ENCODE data around the gene PSG2. TPM values are rescaled to one million over a fixed set of nuclear protein-coding genes. Genes with fewer than 3 reads are reported as not detected.
"Not testable (repeated sequence)": the region's sequence is repeated elsewhere in the genome, so short reads cannot be mapped to it uniquely, and the experiment has no call there.

PSG2 gene
- polyA plus RNA-seq, 1 of the 3 experiments (the other 2 are of a cell fraction), result 0.16 TPM

- TF ChIP-seq, protein P1, sequence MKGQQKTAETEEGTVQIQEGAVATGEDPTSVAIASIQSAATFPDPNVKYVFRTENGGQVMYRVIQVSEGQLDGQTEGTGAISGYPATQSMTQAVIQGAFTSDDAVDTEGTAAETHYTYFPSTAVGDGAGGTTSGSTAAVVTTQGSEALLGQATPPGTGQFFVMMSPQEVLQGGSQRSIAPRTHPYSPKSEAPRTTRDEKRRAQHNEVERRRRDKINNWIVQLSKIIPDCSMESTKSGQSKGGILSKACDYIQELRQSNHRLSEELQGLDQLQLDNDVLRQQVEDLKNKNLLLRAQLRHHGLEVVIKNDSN (IDR thresholded peaks at IDR 0.05; ENCODE audit: borderline replicate concordance, low read depth), result peak; percentile 82
- TF ChIP-seq, protein P2, sequence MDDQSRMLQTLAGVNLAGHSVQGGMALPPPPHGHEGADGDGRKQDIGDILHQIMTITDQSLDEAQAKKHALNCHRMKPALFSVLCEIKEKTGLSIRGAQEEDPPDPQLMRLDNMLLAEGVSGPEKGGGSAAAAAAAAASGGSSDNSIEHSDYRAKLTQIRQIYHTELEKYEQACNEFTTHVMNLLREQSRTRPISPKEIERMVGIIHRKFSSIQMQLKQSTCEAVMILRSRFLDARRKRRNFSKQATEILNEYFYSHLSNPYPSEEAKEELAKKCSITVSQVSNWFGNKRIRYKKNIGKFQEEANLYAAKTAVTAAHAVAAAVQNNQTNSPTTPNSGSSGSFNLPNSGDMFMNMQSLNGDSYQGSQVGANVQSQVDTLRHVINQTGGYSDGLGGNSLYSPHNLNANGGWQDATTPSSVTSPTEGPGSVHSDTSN (IDR thresholded peaks at IDR 0.05), result peak; percentile 69
Measured at GRCh38 chr19:43022098-43022497, 60.4 kb downstream of the PSG2 start (continued).

DNA sequence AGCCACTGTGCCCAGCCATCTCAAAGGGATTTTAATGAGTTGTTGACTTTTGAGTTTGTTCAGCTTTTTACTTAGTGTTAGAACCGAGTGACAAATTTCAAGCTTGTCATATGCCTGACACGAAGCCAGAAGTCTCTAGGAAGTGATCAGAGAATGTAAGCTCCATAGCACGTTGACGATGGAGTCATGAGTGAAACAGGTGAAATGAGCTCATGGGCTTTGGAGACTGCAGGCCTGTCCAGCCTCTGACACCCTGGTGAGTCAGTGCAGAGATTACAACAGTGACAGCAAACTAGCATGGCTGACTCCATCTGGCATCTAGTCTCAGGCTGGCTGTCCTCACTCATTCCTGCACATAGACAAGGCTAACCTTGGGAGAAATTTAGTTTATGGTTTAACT lies 60.9 kb downstream of the PSG2 start:
- DNase-seq; H3K4me3 ChIP-seq (ENCODE audit: low read depth in 2 of 2, low read length in 1 of 2); H3K36me3 ChIP-seq (replicated peaks in 1 of 2; ENCODE audit: control insufficient read depth in 1 of 2, insufficient read depth in 2 of 2, low read length in 1 of 2); H3K9me2 ChIP-seq; H4K20me1 ChIP-seq (ENCODE audit: insufficient read depth); CTCF ChIA-PET; H3K27me3 ChIP-seq (ENCODE audit: insufficient read depth); H3K9me3 ChIP-seq; POLR2A ChIA-PET; H3K79me2 ChIP-seq (ENCODE audit: insufficient read depth); H2AFZ ChIP-seq (ENCODE audit: low read depth): not testable (repeated sequence)
- peaks cover 20% of the 10 kb centered on the region for H3F3A ChIP-seq (replicated peaks; ENCODE audit: insufficient read depth)
- peak overlapping the region; percentile 27; the same call in 1 of the 2 replicates for H3K4me2 ChIP-seq
- peak overlapping the region; percentile 49 for H3K9ac ChIP-seq
- peaks cover 0 to 13% of the 10 kb centered on the region in 2 experiments; a peak in 1 of 4 replicates for H3K4me1 ChIP-seq (ENCODE audit: control insufficient read depth in 1 of 2, insufficient read depth in 2 of 2, low read depth in 1 of 2, low read length in 1 of 2)
- 4% methylated on average over 4 of the region's 4 CpGs for WGBS (ENCODE audit: low lambda C conversion rate)
- TF ChIP-seq YY1 (IDR thresholded peaks at IDR 0.05; ENCODE audit: low read depth), result 0 out of 2 replicates have a peak, but pooled peaks have one; percentile 21
- TF ChIP-seq, protein P3, sequence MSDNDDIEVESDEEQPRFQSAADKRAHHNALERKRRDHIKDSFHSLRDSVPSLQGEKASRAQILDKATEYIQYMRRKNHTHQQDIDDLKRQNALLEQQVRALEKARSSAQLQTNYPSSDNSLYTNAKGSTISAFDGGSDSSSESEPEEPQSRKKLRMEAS (IDR thresholded peaks at IDR 0.05; ENCODE audit: low read depth), result peak; percentile 84
- peak; percentile 67 for TF ChIP-seq FOSL2 (IDR thresholded peaks at IDR 0.05; ENCODE audit: borderline replicate concordance, low read depth)
- TF ChIP-seq TCF12 (IDR thresholded peaks at IDR 0.05), result peak; percentile 67; the same call in 1 of the 2 replicates
- TF ChIP-seq, protein P2 (IDR thresholded peaks at IDR 0.05), result peak; percentile 50
- peak in 1 of 2 experiments; percentile 31; a peak in 1 of 4 replicates for TF ChIP-seq EP300 (IDR thresholded peaks at IDR 0.05; ENCODE audit: borderline replicate concordance in 1 of 2, low read depth in 1 of 2, low read length in 1 of 2)
- H3K27ac ChIP-seq (ENCODE audit: low read depth in 2 of 2, low read length in 1 of 2), result peak overlapping the region in 1 of 2 experiments; percentile 91; a peak in 3 of 4 replicates

GRCh38 chr19:43019588-43019987 lies 62.9 kb downstream of the PSG2 start:
- Histone ChIP-seq H3F3A (replicated peaks; ENCODE audit: insufficient read depth) (peaks cover 20% of the 10 kb centered on the region), H3K4me1 (ENCODE audit: control insufficient read depth in 1 of 2, insufficient read depth in 2 of 2, low read depth in 1 of 2, low read length in 1 of 2) (peaks cover 0 to 13% of the 10 kb centered on the region in 2 experiments; a peak in 1 of 4 replicates)
- POLR2A ChIA-PET; H3K4me2 ChIP-seq; H3K36me3 ChIP-seq (replicated peaks in 1 of 2; ENCODE audit: control insufficient read depth in 1 of 2, insufficient read depth in 2 of 2, low read length in 1 of 2); H3K9me2 ChIP-seq; H3K79me2 ChIP-seq (ENCODE audit: insufficient read depth); H3K27ac ChIP-seq (ENCODE audit: low read depth in 2 of 2, low read length in 1 of 2); H4K20me1 ChIP-seq (ENCODE audit: insufficient read depth); DNase-seq; H3K9me3 ChIP-seq; H3K27me3 ChIP-seq (ENCODE audit: insufficient read depth); H3K9ac ChIP-seq; H3K4me3 ChIP-seq (ENCODE audit: low read depth in 2 of 2, low read length in 1 of 2); CTCF ChIA-PET; H2AFZ ChIP-seq (ENCODE audit: low read depth): not testable (repeated sequence)
- TF ChIP-seq, protein P4, sequence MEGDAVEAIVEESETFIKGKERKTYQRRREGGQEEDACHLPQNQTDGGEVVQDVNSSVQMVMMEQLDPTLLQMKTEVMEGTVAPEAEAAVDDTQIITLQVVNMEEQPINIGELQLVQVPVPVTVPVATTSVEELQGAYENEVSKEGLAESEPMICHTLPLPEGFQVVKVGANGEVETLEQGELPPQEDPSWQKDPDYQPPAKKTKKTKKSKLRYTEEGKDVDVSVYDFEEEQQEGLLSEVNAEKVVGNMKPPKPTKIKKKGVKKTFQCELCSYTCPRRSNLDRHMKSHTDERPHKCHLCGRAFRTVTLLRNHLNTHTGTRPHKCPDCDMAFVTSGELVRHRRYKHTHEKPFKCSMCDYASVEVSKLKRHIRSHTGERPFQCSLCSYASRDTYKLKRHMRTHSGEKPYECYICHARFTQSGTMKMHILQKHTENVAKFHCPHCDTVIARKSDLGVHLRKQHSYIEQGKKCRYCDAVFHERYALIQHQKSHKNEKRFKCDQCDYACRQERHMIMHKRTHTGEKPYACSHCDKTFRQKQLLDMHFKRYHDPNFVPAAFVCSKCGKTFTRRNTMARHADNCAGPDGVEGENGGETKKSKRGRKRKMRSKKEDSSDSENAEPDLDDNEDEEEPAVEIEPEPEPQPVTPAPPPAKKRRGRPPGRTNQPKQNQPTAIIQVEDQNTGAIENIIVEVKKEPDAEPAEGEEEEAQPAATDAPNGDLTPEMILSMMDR (IDR thresholded peaks at IDR 0.05), result peak; percentile 28
- peak; percentile 17; the same call in 1 of the 2 replicates for TF ChIP-seq RAD21 (IDR thresholded peaks at IDR 0.05; ENCODE audit: low read length)

Other genes with a start within 250 kb of the PSG2 start
- gene PSG1, start 203.0 kb downstream of the PSG2 start, polyA plus RNA-seq (2012; rRNA removed), result 0.18 and 0.19 TPM in 2 replicates
- gene PSG6, start 164.8 kb downstream of the PSG2 start, polyA plus RNA-seq (2012; rRNA removed), result 0.05 TPM in 1 of 2 replicates, not detected in the other
- gene PSG7, start 145.5 kb downstream of the PSG2 start, polyA plus RNA-seq (2012; rRNA removed), result 0.05 TPM in 1 of 2 replicates, not detected in the other
- gene PSG11, start 56.2 kb downstream of the PSG2 start, polyA plus RNA-seq (2012; rRNA removed), result 0.08 and 0.15 TPM in 2 replicates
- 70.3 and 133 TPM in 2 replicates for gene PSG5, start 103.8 kb upstream of the PSG2 start, polyA plus RNA-seq (2012; rRNA removed)
- 175 and 311 TPM in 2 replicates for gene PSG4, start 122.9 kb upstream of the PSG2 start, polyA plus RNA-seq (2012; rRNA removed)
- 0.72 and 1.0 TPM in 2 replicates for gene PSG9, start 186.8 kb upstream of the PSG2 start, polyA plus RNA-seq (2012; rRNA removed)

Measured in SK-N-SH (cell line).